HepG2 (cell line): ENCODE measurements around the gene SHQ1.

Source experiments
- ATF3 ChIP-seq: sonication (generic); formaldehyde crosslinking; IDR thresholded peaks from 2 replicates; pipeline ENCODE4 v1.4.0; 2020; ENCODE audit warnings: missing genetic modification reagents
- MAFG ChIP-seq: sonication (generic); formaldehyde crosslinking; IDR thresholded peaks from 2 replicates; pipeline ENCODE4 v1.5.1; 2020; ENCODE audit warnings: mild to moderate bottlenecking, missing genetic modification reagents
- POLR2A ChIP-seq, 2 experiments: IDR thresholded peaks; 2 replicates each; pipeline ENCODE4 v1.6.1; 2011; ENCODE audit warnings: low read depth in 2 of 2, low read length in 2 of 2, mild to moderate bottlenecking in 1 of 2, moderate library complexity in 1 of 2; ENCODE audit not compliant: insufficient read depth in 1 of 2
- TF ChIP-seq, protein P1 (sequence below): sonication (generic); formaldehyde crosslinking; IDR thresholded peaks from 2 replicates; pipeline ENCODE4 v1.5.0; 2020; ENCODE audit warnings: mild to moderate bottlenecking, missing genetic modification reagents, moderate library complexity

DNA sequence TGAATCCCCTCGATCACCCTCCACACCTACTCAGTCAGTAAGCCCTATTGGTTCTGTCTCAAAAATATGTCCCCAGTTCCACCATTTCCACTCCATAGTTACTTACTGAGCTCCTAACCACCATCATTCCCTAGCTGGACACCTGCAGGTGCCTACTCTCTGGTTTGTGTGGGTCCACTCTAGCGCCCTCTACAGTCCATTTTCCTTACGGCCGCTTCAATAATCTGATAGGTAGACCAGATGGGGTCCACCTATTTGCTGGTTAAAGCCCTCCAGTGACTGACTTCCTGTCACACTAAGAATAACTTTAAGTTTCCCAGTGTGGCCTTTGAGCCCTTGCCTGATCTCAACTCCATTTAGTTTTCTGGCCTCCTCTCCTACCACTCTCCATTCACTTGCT is 44.6 kb upstream of the SHQ1 start:
- TF ChIP-seq MAFG (CRISPR knock-in tag), result no peak
- TF ChIP-seq, protein P1, sequence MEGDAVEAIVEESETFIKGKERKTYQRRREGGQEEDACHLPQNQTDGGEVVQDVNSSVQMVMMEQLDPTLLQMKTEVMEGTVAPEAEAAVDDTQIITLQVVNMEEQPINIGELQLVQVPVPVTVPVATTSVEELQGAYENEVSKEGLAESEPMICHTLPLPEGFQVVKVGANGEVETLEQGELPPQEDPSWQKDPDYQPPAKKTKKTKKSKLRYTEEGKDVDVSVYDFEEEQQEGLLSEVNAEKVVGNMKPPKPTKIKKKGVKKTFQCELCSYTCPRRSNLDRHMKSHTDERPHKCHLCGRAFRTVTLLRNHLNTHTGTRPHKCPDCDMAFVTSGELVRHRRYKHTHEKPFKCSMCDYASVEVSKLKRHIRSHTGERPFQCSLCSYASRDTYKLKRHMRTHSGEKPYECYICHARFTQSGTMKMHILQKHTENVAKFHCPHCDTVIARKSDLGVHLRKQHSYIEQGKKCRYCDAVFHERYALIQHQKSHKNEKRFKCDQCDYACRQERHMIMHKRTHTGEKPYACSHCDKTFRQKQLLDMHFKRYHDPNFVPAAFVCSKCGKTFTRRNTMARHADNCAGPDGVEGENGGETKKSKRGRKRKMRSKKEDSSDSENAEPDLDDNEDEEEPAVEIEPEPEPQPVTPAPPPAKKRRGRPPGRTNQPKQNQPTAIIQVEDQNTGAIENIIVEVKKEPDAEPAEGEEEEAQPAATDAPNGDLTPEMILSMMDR (CRISPR knock-in tag), result peak; percentile 30
- no peak for TF ChIP-seq ATF3 (CRISPR knock-in tag)
- no peak for TF ChIP-seq POLR2A (IDR thresholded peaks at IDR 0.05; ENCODE audit: insufficient read depth in 1 of 2, low read depth in 2 of 2, low read length in 2 of 2)
